C1 segment of cervical spinal cord (tissue), 14 donors: ENCODE data around the gene CYBA.
A peak's percentile ranks its signal among the peaks of the same experiment; 100 is the strongest.

ENCODE experiments used
- DNase-seq, 14 donors: peaks; one replicate each; lab custom pipeline; 2025; lab: John Stamatoyannopoulos, UW

Gene CYBA

DNA sequence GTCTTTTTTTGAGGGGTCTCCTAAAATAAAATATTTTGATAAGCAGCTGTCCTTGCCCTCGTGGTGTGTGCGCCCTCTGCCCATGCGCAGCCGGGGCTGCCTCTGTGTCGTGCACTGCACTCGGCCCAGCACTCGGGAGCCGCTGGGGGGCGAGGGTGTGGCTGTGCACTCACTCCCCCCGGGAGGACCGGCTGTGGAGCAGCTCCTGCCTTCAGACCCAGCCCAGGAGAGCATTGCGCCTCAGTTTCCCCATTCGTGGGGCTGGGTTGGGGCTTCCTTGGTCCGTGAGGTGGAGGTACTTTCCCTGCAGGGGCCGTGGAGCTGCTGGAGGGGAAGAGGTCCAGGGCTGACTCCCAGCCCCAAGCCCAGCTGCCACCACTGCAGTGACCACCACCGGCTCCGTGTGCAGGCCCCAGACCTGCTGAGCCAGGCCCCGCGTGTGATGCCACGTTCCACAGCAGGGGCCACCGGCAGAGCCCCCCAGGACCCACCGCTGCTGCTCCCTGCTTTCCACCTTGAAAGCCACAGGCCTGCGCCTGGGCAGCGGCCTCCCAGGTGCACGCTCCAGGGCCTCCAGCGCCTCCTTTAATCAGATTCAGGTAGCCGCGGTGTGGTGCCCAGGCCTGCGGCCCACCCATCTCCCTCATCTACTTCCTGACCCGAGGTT lies 18.8 kb downstream of the CYBA start:
- no peak for DNase-seq

DNA sequence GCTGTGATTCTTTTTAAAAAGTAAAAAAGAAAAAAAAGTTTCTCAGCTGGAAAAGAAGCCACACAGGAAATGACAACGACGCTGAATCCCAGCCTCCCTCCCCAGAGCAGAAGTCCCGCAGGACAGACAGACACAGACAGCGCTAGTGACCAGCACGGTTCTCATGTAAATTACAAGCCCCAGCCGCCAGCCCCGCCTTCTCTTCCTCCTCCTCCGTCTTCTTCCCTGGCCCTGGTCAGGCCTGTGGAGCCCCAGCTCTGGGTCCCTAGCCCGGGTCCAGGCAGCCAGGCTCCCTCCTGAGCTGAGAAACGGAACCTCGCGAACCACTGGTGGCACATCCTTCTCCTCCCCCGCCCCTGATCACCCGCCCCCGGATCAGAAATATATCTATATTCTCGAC lies 19.5 kb downstream of the CYBA start:
- no peak for DNase-seq

DNA sequence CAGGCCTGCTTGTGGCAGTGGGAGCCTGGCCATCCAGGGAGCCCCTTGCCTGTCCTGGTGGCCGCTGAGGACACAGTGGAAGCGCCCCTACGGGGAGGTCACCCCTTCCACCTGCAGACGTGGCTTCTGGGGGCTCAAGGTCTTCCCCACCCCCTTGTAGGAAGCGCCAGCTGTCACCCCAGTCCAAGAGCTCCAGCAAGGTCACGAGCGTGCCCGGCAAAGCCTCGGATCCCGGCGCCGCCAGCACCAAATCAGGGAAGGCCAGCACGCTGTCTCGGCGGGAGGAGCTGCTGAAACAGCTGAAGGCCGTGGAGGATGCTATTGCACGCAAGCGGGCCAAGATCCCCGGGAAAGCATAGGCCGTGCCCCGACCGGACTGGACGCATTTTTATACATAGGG lies 19.9 kb downstream of the CYBA start:
- DNase-seq = no peak

DNA sequence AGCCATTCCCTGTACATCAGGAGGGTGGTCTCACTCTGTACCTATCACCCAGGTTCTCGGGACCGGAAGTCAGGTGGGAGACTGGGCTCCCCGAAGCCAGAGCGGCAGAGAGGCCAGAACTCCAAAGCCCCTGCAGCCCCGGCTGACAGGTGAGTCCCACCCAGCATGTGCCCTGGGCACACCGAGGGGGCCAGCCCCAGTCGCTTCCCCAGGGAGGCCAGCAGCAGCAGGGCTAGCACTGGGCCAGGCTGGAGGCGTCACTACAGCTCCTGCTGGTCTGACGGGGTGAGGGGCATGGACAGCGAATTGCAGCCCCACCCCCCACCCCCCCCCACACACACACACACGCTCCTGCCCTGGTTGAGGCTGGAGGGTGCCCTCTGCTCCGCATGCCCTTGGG lies 20.4 kb downstream of the CYBA start:
- no peak for DNase-seq

DNA sequence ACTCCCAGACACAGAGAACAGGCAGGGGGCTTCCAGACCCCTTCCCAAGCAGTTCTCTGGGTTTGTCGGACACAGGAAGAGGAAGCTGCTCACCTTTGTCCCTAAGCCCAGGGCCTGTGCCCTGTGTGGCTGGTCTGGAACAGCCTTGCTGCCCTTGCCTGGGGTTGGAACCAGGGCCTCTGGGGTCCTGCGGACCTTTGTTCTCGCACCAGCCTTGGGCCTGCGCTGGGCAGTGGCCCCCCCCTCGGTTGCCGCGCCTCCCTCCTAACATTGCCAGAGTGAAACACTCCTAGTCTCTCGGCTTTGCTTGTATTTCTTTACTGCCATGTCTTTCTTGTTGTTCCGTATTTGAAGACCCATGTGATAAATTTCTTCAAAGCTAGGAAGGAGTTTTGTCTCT lies 21.0 kb downstream of the CYBA start:
- no peak for DNase-seq

DNA sequence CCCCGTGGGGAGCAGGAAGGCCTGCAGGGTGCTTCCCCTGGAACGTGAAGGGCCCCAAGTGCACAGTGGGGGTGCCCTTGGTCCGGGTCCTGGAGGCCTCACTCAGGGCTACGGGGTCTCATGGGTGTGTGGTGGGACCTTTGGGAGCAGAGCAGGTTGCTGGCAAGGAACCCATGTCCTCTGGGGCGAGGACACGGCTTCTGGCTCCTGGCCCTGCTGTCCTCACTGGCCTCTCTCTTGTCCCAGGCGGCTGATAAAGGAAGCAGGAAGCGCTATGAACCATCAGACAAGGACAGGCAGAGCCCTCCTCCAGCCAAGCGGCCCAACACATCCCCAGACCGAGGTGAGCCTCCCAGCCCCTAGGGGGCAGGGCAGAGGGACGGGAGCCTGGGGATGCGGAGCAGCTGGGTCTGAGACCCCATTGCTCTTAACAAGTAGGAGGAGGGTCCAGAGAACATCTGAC lies 22.3 kb downstream of the CYBA start:
- no peak for DNase-seq

DNA sequence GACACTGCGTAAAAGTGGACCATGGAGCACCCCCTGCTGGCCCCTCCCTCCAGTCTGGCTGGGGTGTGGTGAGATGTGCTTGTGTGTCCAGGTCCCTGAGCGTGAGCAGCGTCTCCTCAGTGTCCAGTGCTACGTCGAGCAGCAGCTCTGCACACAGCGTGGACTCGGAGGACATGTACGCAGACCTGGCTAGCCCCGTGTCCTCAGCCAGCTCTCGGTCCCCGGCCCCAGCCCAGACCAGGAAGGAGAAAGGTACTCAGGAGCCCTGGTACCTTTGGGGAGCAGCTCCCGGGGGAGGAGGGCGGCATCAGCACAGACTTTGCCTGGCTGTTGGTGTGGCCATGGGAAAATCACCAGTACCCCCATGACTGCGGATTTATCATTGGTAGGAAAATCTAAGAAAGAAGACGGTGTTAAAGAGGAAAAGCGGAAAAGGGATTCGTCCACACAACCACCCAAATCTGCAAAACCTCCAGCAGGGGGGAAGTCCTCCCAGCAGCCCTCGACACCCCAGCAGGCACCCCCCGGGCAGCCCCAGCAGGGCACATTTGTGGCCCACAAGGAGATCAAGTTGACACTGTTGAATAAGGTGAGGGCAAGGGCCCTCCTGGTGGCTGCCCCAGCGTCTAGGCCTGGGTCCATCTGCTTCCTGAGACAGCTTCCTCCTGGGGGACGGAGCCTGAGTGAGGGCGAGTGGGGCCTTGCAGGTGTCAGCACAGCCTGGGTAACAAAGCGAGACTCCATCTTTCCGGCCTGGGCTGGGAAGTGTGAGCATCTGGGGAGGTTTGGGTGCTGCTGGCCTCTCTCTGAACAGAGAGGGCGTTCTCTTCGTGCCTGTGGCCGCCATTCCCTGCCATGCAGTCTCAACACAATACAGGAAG lies 23.1 kb downstream of the CYBA start:
- no peak for DNase-seq

DNA sequence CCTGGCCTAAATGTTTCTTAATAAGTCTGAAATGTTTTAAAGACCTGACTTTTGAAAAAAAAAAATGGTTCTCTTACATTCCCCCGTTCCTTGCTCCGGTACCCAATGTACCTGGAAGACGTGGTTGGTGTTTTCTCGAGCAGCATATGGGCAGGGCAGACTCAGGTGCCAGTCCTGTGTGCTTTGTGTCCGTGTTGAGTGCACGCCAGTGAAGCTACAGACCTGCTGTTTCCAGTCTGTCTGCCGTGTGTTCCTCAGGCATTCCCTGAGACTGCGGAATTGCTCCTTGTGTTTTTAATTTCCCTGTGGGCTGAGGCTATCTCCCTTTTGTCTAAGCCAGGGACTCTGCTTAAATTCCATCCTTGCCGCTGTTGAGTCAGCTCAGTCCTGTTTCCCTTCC lies 24.2 kb downstream of the CYBA start:
- DNase-seq = peak in 1 of 14 donors; percentile 93

DNA sequence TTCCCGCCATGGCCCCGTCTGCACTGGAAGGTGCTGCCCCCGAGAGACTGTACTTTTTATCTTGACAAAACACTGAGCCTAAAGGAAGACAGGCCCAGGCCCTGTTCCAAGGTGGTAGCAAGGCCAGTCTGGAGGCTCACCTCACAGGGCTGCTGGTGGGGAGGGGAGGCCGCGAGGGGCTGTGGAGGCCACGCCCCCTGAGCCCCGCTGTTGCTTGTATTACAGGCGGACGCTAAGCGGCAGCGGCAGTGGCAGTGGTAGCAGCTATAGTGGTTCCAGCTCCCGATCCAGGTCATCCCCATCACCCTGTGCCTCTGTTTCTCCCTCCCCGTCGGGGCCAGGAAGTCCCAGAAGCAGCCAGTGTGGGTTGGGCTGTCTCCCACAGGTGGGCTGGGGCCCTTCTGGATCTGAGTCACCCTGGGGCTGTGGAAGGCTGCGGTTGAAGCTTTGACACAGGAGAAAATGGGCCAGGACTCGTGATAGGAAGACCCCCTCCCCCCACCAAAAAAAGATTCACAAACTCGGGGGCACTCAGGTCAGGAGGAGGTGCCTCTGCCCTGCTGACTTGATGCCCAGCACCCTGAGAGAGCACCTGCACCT lies 25.8 kb downstream of the CYBA start:
- DNase-seq = no peak

DNA sequence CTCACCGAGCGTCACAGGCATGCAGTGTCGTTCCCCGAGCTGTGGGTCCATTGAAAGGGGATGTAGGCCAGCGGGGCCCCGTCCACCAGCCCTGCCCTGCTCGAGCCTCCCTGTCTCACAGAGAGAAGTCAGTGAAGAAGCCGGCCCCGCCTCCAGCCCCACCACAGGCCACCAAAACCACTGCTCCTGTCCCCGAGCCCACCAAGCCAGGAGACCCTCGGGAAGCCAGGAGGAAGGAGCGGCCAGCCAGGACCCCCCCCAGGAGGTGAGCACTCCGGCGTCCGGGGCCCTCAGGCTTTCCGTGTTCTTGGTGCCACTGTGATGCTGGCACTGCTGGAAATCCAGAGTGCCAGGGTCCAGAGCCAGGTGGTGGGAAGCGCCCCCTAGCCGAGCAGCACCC lies 26.4 kb downstream of the CYBA start:
- DNase-seq = no peak

DNA sequence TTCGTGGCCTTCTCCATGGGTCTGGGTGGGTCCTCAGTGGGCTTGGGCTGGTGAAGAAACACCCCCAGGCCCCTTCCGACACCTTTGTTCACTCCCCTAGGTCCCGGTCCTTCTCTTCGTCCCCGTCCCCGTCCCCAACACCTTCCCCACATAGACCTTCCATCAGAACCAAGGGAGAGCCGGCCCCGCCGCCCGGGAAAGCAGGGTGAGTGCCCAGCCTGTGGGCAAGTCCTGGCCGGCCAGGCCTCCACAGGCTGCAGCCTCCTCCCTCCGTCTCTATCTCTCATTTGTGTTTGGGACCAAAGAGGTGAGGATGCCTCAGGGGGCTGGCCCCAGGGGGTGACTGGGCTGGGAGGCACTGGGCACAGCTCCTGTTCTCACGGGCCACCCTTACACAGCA lies 27.0 kb downstream of the CYBA start:
- no peak for DNase-seq

DNA sequence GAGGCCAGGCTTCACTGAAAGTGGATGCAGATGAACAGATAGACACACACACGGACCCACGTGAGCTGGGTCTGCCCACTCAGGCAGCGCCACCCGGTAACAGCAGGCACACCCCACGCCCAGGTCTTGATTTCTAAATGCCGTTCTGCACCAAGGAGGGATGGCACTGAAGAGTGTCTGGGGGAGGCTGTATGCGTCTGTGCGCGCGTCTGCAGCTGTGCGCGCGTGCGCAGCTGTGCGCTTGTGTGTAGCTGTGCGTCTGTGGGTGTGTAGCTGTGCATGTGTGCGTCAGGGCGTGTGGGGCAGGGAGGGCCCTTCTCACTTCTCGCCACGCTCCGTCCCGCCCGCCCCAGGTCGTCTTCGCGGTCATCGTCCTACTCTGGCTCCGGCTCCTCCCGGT lies 28.0 kb downstream of the CYBA start:
- no peak for DNase-seq

DNA sequence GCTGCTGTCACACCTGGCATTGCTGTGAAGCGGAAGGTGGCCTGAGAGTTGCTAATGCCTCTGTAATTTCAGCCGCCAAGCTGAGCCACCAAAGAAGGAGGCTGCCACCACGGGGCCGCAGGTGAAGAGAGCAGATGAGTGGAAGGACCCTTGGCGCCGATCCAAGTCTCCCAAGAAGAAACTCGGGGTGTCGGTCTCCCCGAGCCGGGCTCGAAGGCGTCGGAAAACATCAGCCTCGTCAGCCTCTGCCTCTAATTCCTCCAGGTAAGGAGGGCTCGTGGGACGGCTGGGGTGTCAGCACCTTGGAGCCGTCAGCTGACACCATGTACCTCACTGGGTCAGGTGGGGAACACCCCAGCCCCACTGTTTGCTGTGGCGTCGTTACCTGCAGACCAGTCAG lies 28.7 kb downstream of the CYBA start:
- DNase-seq = no peak

DNA sequence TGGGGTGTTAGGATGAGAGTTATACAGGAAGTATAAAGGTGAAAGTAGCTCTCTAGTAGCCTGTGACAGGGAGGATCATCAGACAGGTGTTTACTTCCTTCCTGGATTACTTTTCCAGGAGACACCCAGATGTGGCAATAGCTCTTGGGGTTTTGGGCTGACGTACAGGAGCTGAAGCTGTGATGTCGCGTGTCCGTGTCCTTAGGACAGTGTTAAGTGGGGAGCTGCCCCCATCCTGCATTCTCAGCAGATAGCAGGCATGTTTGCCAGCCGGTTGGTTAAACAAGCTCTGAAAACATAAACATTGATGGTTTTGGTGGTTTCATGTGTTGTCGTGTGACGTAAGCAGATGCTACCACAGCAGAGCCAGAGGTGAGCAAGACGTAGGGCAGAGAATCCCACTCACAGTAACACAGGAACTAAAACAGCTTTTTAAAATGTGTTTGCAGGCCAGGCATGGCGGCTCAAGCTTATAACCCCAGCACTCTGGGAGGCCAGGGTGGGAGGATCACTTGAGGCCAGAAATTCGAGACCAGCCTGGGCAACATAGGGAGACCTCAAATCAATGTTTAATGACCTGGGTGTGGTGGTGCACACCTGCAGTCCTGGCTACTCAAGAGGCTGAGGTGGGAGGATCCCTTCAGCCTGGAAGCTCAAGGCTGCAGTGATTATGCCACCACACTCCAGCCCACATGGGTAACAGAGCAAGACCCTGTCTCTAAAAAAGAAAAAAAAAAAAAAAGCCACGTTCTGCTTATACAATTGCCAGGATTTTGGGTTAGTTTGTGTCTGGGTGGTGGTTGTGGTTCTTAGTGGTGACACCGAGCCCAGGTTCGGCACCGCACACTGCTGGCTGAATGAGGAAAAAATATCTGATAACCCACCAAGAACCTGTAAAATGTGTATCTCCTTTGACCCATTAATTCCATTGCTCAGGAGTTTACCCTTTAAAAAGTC lies 30.7 kb downstream of the CYBA start:
- DNase-seq = no peak

DNA sequence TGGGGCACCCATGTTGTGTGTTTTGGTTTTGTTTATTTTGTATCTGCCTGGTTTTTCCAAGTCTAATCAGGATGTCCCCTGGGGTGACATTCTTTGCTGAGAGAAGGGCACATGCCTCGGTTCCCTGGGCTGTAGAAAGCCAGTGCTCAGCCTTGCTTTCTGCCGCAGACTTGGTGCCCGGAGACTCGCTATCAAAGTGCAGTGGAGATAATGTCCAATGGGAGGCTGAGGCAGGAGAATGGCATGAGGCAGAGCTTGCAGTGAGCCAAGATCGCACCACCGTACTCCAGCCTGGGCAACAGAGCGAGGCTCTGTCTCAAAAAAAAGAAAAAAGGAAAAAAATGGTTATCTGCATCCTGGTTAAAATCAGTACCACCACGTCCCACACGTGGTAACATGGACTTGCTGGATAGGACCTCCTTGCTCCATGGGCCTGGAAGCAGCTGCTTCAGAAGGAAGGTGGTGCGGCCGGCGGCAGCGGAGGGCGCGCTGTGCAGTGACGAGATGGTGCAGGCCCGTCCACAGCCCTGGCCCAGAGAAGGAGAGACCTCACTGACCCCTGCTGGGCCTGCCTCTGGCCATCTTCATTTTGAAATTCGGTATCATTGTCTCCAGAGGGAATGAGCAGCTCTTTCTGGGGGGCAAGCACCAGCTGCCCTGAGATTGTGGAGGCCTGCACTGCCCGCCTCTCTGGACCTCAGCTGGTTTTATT lies 31.7 kb downstream of the CYBA start:
- DNase-seq = no peak

DNA sequence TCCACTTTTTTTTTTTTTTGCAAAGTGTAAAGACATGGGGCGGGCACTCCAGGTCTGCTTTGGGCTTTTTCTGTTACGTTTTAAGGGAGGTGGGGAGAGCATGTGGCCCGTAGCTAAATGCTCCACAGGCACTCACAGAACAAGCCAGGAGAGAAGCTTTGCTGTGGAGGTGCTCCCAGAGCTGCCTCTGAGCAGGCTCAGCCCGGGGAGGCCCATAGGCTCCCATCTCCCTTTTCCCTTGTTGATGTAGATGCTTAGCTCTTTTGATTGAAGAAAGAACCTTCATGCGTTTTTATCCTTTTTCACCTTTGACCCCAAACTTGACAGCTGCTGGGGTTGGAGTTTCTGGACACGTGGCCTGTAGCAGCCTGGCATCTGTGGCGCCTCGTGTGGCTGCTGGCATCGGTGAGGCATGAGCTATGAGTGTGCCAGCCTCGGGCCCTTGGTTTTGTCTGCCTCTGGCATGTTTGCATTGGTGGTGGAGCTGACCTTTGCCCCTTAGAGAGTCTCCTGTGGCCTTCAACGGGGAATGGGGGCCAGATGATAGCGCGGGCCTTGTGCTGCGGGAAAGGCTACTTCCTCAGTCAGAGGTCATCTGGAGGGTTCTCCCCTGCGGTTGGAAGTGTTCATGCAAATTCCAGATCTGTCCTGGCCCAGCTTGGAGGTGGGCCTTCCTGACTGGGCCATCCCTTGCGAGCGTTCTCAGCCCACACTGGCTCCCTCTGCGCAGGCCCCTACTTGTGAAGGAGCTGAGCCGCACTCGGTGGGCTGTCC lies 32.5 kb downstream of the CYBA start:
- DNase-seq = no peak

DNA sequence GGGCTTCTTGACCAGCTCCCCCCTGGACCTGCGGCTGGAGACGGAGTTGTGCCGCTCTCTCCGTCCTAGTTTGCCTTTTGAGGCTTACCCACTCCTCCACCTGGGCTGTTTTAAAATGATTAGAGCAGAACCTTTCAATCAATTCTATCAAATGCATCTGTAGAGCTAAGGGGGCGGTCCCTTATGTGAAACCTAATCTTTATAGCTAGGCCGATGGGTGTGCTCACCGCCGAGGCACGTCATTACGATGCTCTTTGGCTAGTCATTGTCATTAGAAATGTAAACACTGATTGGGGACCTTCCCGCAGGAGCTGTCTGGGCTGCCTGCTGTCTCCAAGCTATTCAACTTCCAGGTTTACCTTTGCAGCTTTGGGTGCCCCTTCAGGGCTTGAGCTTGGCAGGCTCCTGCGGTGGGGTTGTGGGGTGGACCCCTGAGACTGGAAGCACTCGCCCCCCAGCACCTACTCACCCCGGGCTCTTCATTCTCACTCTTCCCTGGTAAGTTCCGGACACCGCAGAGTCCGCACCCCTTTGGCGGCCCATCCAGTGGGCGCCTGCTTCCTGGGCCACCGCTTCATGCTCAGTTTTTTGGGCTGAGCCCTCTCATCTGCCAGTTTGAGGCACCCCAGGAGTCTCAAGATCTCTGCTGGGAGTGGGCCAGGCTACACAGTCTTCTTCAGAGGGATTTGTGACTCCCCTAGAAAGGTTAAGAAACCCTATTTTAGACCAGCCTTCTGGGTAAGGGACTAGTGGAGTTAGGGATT lies 33.4 kb downstream of the CYBA start:
- DNase-seq = no peak

DNA sequence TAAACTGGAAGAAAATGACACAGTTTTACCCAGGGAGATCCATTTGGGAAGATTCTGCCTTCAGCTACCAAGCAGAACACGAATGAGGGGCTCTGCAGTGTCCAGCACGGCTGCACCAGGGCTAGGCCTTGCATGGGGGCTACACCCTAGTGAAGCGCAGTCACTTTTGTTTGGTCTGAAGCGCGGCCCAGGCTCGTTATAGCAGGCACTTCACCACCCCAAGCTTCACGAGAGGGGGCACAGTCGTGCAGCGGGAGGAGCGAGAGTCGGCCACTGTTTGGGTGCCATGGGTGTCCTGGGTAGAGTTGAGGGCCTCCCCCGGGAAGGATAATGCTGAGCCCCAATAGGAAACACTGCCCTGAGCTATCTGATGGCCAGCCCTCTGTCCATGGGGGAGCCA lies 34.1 kb downstream of the CYBA start:
- DNase-seq = no peak

DNA sequence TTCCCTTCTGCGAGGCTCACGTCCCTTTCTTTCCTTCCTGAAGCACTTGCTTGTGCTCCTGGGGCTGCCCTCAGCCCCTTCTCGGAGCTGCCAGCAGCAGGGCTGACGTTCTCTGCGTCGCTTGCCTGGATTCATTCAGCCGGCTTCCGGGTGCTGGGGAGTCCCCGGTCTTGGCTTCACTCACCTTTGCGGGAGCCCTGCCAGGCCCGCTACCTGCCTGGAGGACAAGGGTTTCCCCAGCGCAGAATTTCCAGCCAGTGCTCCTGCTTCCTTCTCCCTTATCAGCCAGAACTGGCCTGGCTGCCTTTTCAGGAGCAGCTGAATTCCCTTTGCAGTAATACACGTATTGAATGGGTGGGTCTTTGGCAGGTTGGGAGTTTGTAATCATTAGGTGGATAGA lies 34.5 kb downstream of the CYBA start:
- DNase-seq = peak in 1 of 14 donors; percentile 81
